Loucy (cell line): ENCODE data around the gene ATP8A2.

ENCODE experiments used
- H2AFZ ChIP-seq: fragments of 200-600 bp; sonication (generic); 2 replicates; pipeline ENCODE4 v1.6.0; 2016; ENCODE audit warnings: antibody characterized with exemption, mild to moderate bottlenecking, low read length, moderate library complexity
- H3F3A ChIP-seq: fragments of 200-600 bp; 2 replicates; pipeline ENCODE4 v1.6.0; 2016; ENCODE audit warnings: antibody characterized with exemption, low read depth, mild to moderate bottlenecking
- H3K27me3 ChIP-seq: fragments of 200-600 bp; sonication (generic); 2 replicates; pipeline ENCODE4 v1.6.1; 2014; ENCODE audit warnings: low read length, mild to moderate bottlenecking; ENCODE audit not compliant: insufficient read depth, poor library complexity, severe bottlenecking
- H3K36me3 ChIP-seq: fragments of 200-600 bp; sonication (generic); 2 replicates; pipeline ENCODE4 v1.6.1; 2016; ENCODE audit warnings: low read length; ENCODE audit not compliant: insufficient read depth
- H3K4me1 ChIP-seq: fragments of 200-600 bp; sonication (generic); 2 replicates; pipeline ENCODE4 v1.5.1; 2014; ENCODE audit warnings: low read length, mild to moderate bottlenecking; ENCODE audit not compliant: insufficient read depth, poor library complexity, severe bottlenecking
- H3K4me2 ChIP-seq: fragments of 200-600 bp; sonication (generic); 2 replicates; pipeline ENCODE4 v1.6.0; 2014; ENCODE audit warnings: antibody characterized with exemption, low read length, low read depth, mild to moderate bottlenecking; ENCODE audit not compliant: poor library complexity, severe bottlenecking
- H3K4me3 ChIP-seq: fragments of 200-600 bp; sonication (generic); 2 replicates; pipeline ENCODE4 v1.5.1; 2014; ENCODE audit warnings: low read length, mild to moderate bottlenecking, mixed read lengths; ENCODE audit not compliant: poor library complexity, severe bottlenecking
- H3K79me2 ChIP-seq: fragments of 200-600 bp; sonication (generic); 2 replicates; pipeline ENCODE4 v1.6.1; 2014; ENCODE audit warnings: low read length; ENCODE audit not compliant: insufficient read depth
- H3K9ac ChIP-seq: fragments of 200-600 bp; sonication (generic); 2 replicates; pipeline ENCODE4 v1.6.0; 2014; ENCODE audit warnings: mild to moderate bottlenecking, low read depth, low read length, moderate library complexity; ENCODE audit not compliant: poor library complexity, severe bottlenecking
- H3K9me2 ChIP-seq: fragments of 200-600 bp; sonication (generic); replicated peaks from 2 replicates; pipeline ENCODE4 v1.6.1; 2016; ENCODE audit warnings: low read depth, low read length, mixed read lengths
- H3K9me3 ChIP-seq: fragments of 200-600 bp; sonication (generic); 2 replicates; pipeline ENCODE4 v1.6.1; 2014; ENCODE audit warnings: mild to moderate bottlenecking, antibody characterized with exemption, low read length, low read depth; ENCODE audit not compliant: insufficient read depth
- H4K20me1 ChIP-seq: fragments of 200-600 bp; sonication (generic); 2 replicates; pipeline ENCODE4 v1.6.0; 2014; ENCODE audit warnings: antibody characterized with exemption, low read length, mild to moderate bottlenecking; ENCODE audit not compliant: insufficient read depth, poor library complexity, severe bottlenecking
- CTCF ChIP-seq: fragments of 200-600 bp; sonication (generic); conservative IDR thresholded peaks from 2 replicates; pipeline ENCODE4 v1.5.1; 2014; ENCODE audit warnings: mild to moderate bottlenecking, antibody characterized with exemption, low read length
- EZH2phosphoT487 ChIP-seq: fragments of 200-600 bp; IDR thresholded peaks from 2 replicates; pipeline ENCODE4 v1.6.1; 2018; ENCODE audit warnings: antibody characterized with exemption, mild to moderate bottlenecking, moderate library complexity, borderline replicate concordance

ATP8A2 gene

GRCh38 chr13:25803641-25804040 is 431.9 kb downstream of the ATP8A2 start:
- Histone ChIP-seq H3K4me2 (no peak overlapping the region), H3K4me3 (no peak overlapping the region), H3F3A (no peaks in the 10 kb centered on the region), H3K4me1 (no peaks in the 10 kb centered on the region), H3K9me2 (no peaks in the 10 kb centered on the region), H3K9ac (no peak overlapping the region), H3K79me2 (no peaks in the 10 kb centered on the region), H3K9me3 (peaks cover 8% of the 10 kb centered on the region; the same call in 1 of the 2 replicates), H3K36me3 (no peaks in the 10 kb centered on the region), H3K27me3 (peaks cover 10% of the 10 kb centered on the region), H4K20me1 (no peaks in the 10 kb centered on the region), H2AFZ (no peak overlapping the region)
- TF ChIP-seq CTCF (no peak), EZH2phosphoT487 (no peak)

DNA sequence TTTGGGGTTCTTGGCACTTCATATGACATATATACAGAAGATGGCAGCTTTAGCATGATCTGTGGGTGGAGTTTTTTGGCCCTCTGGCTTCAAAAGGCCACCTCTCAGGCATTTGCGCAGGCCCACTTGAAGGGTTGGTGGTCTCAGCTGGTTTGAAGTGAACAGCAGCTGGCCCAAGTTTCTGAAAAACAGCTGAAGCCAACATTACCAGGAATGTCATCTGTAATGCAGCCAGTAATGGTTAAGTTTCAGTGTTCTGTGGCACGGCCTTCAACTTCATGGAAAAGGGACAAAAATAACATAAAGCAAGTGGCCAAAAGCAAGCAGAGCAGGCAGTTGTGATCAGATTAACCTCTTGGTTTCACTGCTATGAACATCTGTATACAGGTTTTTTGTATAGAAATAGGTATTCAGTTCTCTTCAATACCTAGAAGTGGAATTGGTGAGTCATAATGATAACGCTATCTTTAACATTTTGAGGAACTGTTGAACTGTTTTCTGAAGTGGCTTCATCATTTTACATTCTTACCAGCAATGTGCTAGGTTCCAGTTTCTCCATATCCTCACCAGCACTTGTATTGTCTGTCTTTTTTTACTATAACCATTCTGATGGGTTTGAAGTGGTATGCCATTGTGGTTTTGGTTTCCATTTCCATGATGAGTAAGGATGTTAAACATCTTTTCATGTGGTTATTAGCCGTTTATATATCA is 434.6 kb downstream of the ATP8A2 start:
- Histone ChIP-seq H4K20me1 (no peaks in the 10 kb centered on the region), H3K36me3 (no peaks in the 10 kb centered on the region), H3K9me3 (peaks cover 8% of the 10 kb centered on the region; the same call in 1 of the 2 replicates), H3K27me3 (peaks cover 10% of the 10 kb centered on the region), H3K9me2 (no peaks in the 10 kb centered on the region), H3K9ac (no peak overlapping the region), H2AFZ (no peak overlapping the region), H3K79me2 (no peaks in the 10 kb centered on the region), H3K4me3 (no peak overlapping the region), H3K4me1 (no peaks in the 10 kb centered on the region), H3F3A (no peaks in the 10 kb centered on the region), H3K4me2 (no peak overlapping the region)
- TF ChIP-seq EZH2phosphoT487: no peak; the same call in 1 of the 2 replicates
- no peak for TF ChIP-seq CTCF

DNA sequence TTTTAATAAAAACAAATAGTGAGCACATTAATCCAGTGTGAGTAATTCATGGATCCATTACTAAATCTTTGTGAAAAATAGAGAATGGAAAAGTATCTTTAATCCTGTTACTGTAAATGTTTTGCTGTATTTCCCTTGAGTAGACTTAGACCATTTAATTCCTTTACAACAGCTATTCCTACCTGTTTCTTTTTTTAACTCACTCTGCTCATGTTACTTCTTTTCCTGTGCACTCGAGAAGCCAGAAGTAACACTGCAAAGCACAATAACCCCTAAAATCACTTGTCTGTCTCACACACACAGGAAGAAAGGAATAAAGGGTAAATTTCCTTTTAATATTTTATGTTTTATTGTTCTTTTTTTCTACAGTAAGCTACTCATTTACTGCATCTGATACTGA is 435.8 kb downstream of the ATP8A2 start:
- TF ChIP-seq EZH2phosphoT487 (no peak), CTCF (no peak)
- H3K9ac ChIP-seq: no peak overlapping the region
- no peak overlapping the region for H3K4me2 ChIP-seq
- peaks cover 15% of the 10 kb centered on the region; the same call in 1 of the 2 replicates for H3K9me3 ChIP-seq
- no peak overlapping the region for H3K4me3 ChIP-seq
- H3K36me3 ChIP-seq: no peaks in the 10 kb centered on the region
- H4K20me1 ChIP-seq: no peaks in the 10 kb centered on the region
- no peaks in the 10 kb centered on the region for H3K79me2 ChIP-seq
- peaks cover 10% of the 10 kb centered on the region for H3K27me3 ChIP-seq
- no peak overlapping the region for H2AFZ ChIP-seq
- no peaks in the 10 kb centered on the region for H3K9me2 ChIP-seq
- no peaks in the 10 kb centered on the region for H3F3A ChIP-seq
- H3K4me1 ChIP-seq: no peaks in the 10 kb centered on the region
